HG03159 (cell line): Measurements from ENCODE around the gene MUC6.

ENCODE experiments used
- ATAC-seq: cut with Tn5 transposase; IDR thresholded peaks from one replicate; pipeline ENCODE4 v1.9.1; 2021; ENCODE audit warnings: mild to moderate bottlenecking, moderate library complexity; ENCODE audit not compliant: unreplicated experiment

MUC6 gene

GRCh38 chr11:970319-970871 lies 66.1 kb downstream of the MUC6 start:
- no peak for ATAC-seq

GRCh38 chr11:969651-970205 lies 66.8 kb downstream of the MUC6 start:
- no peak for ATAC-seq

GRCh38 chr11:968822-969221 lies 67.7 kb downstream of the MUC6 start:
- ATAC-seq: no peak

GRCh38 chr11:967995-968751 lies 68.3 kb downstream of the MUC6 start:
- no peak for ATAC-seq

- ATAC-seq: no peak
Measured at GRCh38 chr11:965206-965775, 71.2 kb downstream of the MUC6 start.

- ATAC-seq: no peak
Measured at GRCh38 chr11:963852-964251, 72.7 kb downstream of the MUC6 start.
